D721Med (cell line): ENCODE data around the gene CLMP.

Experiments used
- DNase-seq: peaks from one replicate; pipeline ENCODE4 v3.0.0; 2011; ENCODE audit warnings: low spot score; ENCODE audit not compliant: insufficient read length
- FAIRE-seq: peaks from 2 replicates; lab custom pipeline; 2011; peaks lifted over from hg19 to GRCh38; lab: Jason Lieb, UNC
- TF ChIP-seq, protein P1 (sequence below): IDR thresholded peaks from 2 replicates; pipeline ENCODE4 v1.5.1; 2012; ENCODE audit warnings: mild to moderate bottlenecking, control low read depth; ENCODE audit not compliant: insufficient read depth; ENCODE audit errors: missing control alignments

The CLMP gene

GRCh38 chr11:123176785-123177184 lies 18.3 kb downstream of the CLMP start:
- TF ChIP-seq, protein P1, sequence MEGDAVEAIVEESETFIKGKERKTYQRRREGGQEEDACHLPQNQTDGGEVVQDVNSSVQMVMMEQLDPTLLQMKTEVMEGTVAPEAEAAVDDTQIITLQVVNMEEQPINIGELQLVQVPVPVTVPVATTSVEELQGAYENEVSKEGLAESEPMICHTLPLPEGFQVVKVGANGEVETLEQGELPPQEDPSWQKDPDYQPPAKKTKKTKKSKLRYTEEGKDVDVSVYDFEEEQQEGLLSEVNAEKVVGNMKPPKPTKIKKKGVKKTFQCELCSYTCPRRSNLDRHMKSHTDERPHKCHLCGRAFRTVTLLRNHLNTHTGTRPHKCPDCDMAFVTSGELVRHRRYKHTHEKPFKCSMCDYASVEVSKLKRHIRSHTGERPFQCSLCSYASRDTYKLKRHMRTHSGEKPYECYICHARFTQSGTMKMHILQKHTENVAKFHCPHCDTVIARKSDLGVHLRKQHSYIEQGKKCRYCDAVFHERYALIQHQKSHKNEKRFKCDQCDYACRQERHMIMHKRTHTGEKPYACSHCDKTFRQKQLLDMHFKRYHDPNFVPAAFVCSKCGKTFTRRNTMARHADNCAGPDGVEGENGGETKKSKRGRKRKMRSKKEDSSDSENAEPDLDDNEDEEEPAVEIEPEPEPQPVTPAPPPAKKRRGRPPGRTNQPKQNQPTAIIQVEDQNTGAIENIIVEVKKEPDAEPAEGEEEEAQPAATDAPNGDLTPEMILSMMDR, result no peak
- no peak for FAIRE-seq
- no peak for DNase-seq

- no peak for FAIRE-seq
- TF ChIP-seq, protein P1, result no peak
- DNase-seq, result no peak
Observed at GRCh38 chr11:123174196-123175183, 20.6 kb downstream of the CLMP start.

GRCh38 chr11:123173856-123174186 lies 21.2 kb downstream of the CLMP start:
- TF ChIP-seq, protein P1, result no peak
- FAIRE-seq (no peak), DNase-seq (no peak)

DNA sequence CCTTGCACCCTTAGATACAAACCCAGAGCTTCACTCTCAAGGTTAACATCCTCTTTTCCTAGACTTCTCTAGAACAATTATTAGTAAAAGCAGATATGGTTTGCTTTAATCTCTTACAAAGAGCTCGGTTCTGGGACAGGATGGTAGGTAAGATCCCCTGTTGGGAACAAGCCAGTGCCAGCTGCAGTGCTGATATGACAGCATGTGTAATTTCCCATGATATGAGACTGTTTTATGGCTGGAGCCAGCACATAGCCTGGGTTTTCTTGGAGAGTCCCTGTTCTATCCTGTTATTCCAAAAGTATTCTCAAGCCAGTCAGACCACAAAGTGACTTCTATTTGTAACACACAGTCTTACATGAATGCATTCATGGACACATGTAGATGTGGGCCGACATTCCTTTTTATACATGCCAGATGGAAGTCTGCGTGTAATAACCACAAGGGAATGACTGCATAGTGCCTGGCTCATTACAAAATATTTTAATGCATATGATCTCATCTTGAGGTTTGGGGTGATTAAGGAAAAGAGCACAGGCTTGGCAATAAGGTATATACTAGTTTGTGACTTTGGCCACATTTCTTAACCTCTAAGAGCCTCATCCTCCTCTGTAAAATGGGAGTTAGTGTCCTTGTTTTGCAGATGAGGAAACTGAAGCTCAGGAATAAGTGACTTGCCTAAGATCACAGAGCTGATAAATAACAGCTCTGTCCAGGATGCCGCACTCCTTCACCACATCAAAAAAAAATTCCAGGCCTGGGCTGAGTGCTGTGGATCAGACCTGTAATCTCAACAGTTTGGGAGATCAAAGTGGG lies 21.8 kb downstream of the CLMP start:
- TF ChIP-seq, protein P1, result no peak
- FAIRE-seq (no peak), DNase-seq (no peak)

DNA sequence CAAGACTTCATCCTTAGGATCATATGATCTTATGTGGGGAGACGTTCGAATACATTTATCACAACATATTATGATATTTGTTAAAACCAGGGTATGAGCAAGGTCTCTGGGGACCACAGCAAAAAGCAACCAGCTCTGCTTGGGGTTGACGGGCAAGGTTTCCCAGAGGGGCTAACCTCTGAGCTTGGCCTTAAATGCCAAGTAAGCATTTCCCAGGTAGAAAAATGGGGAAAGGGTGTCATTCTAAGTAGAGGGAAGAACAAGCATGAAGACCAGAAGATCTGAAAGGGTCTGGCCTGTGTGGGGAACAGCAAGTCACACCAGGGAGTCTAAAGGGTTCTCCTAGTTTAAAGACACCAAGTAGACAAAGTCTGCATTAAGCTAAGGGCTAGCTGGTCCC lies 24.1 kb downstream of the CLMP start:
- no peak for FAIRE-seq
- TF ChIP-seq, protein P1, result no peak
- DNase-seq, result no peak

DNA sequence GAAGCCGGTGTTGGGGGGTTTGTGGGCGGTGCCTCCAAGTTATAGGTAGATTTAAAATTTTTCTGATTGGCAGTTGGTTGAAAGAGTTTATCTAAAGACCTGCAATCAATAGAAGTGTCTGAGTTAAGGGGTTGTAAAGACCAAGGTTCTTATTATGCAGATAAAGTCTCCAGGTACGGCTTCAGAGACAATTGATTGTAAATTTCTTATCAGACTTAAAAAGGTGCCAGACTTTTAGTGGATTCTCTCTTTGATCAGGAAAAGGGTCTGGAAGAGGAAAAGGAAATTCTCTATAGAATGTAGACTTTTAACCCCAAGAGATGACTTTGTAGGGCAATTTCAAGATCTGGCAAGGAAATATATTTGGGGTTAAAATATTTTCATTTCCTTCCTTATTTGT lies 25.2 kb downstream of the CLMP start:
- TF ChIP-seq, protein P1, result no peak
- FAIRE-seq, result no peak
- DNase-seq, result no peak
